Activated CD8-positive, alpha-beta memory T cell treated with anti-CD3 and anti-CD28 coated beads for 1 hour (primary cell): ENCODE data around the gene AP4M1.
A peak's percentile ranks its signal among the peaks of the same experiment; 100 is the strongest.

Source experiments
- DNase-seq, 2 donors: peaks; one replicate each; pipeline ENCODE4 v3.0.0-alpha.2; 2020; ENCODE audit warnings: low read depth in 1 of 2; ENCODE audit errors: extremely low read depth in 1 of 2

Gene AP4M1

GRCh38 chr7:100101016-100101862 lies at the start of gene AP4M1, which contains the start of gene MCM7:
TSS of gene AP4M1 (plus strand) at chr7:100101643. CDS start at chr7:100101715, 72 bp downstream.
TSS of gene MCM7 (minus strand) at chr7:100101397. CDS start at chr7:100101294, 103 bp downstream.
- peak; percentile 85 to 93 for DNase-seq

GRCh38 chr7:100053215-100053614 lies 48.2 kb upstream of the AP4M1 start:
- DNase-seq, result no peak

GRCh38 chr7:100057006-100057405 lies 44.4 kb upstream of the AP4M1 start:
- no peak for DNase-seq

GRCh38 chr7:100059251-100059739 lies 42.1 kb upstream of the AP4M1 start:
- no peak for DNase-seq

- no peak for DNase-seq
These were observed 39.8 kb upstream of the AP4M1 start for GRCh38 chr7:100061518-100062193.

- DNase-seq, result no peak
These were observed 38.1 kb upstream of the AP4M1 start for GRCh38 chr7:100063376-100063775.

- DNase-seq, result no peak
These were observed 37.3 kb upstream of the AP4M1 start for GRCh38 chr7:100064162-100064561.

GRCh38 chr7:100065452-100066186 lies 35.8 kb upstream of the AP4M1 start:
- no peak for DNase-seq

- no peak for DNase-seq
These were observed 34.5 kb upstream of the AP4M1 start for GRCh38 chr7:100066953-100067352.

- DNase-seq, result no peak
These were observed 31.5 kb upstream of the AP4M1 start for GRCh38 chr7:100069991-100070390.

- no peak for DNase-seq
These were observed 30.3 kb upstream of the AP4M1 start for GRCh38 chr7:100071018-100071723.

- DNase-seq, result no peak
These were observed 29.0 kb upstream of the AP4M1 start for GRCh38 chr7:100072462-100072861.

- no peak for DNase-seq
These were observed 26.6 kb upstream of the AP4M1 start for GRCh38 chr7:100074841-100075240.

- DNase-seq, result no peak
These were observed 26.0 kb upstream of the AP4M1 start for GRCh38 chr7:100075418-100075817.

GRCh38 chr7:100077205-100077604 lies 24.2 kb upstream of the AP4M1 start:
- no peak for DNase-seq

GRCh38 chr7:100079024-100079560 lies 22.4 kb upstream of the AP4M1 start:
- DNase-seq, result no peak

GRCh38 chr7:100080907-100081534 lies 20.4 kb upstream of the AP4M1 start:
- DNase-seq, result no peak

- DNase-seq, result peak; percentile 94
These were observed 19.8 kb upstream of the AP4M1 start, which contains the start of gene ZNF3 for GRCh38 chr7:100081535-100082102. TSS of gene ZNF3 (minus strand) at chr7:100081723. CDS start at chr7:100077357, 4,366 bp downstream.

GRCh38 chr7:100082978-100083377 lies 18.5 kb upstream of the AP4M1 start:
- no peak for DNase-seq
